A673 (cell line): ENCODE measurements around the gene MGLL. TPM values are rescaled to one million over a fixed set of nuclear protein-coding genes. Genes with fewer than 3 reads are reported as not detected.
A peak's percentile ranks its signal among the peaks of the same experiment; 100 is the strongest.

Experiments
- BruUV-seq: library from RNA; stranded (reverse); fragments of 400-500 nt; replicated peaks from 2 replicates; lab custom pipeline; 2021; lab: Mats Ljungman, UMichigan
- CTCF ChIA-PET: fragments of 300-600 bp; sonication (Branson Sonifier 250); formaldehyde crosslinking; loops from one replicate; lab custom pipeline; 2022; ENCODE audit warnings: antibody characterized with exemption; lab: Charles Lee
- POLR2A ChIA-PET: fragments of 300-600 bp; sonication (Branson Sonifier 250); formaldehyde crosslinking; loops from one replicate; lab custom pipeline; 2022; ENCODE audit warnings: antibody characterized with exemption; ENCODE audit not compliant: low non-redundant PET; lab: Charles Lee
- DNase-seq: peaks from one replicate; pipeline ENCODE4 v3.0.0-alpha.2; 2015; ENCODE audit warnings: low spot score
- H3K27ac ChIP-seq: fragments of 200-600 bp; sonication (generic); 2 replicates; pipeline ENCODE4 v1.5.1; 2016; ENCODE audit warnings: mixed run types, low read depth, mild to moderate bottlenecking, mixed read lengths, antibody characterized with exemption, low read length; ENCODE audit not compliant: poor library complexity, severe bottlenecking
- H3K27me3 ChIP-seq: fragments of 200-600 bp; sonication (generic); replicated peaks from 2 replicates; pipeline ENCODE4 v1.6.1; 2017; ENCODE audit warnings: mixed run types, low read depth, mild to moderate bottlenecking, mixed read lengths, antibody characterized with exemption, low read length; ENCODE audit not compliant: insufficient read depth, poor library complexity
- H3K36me3 ChIP-seq: fragments of 200-600 bp; sonication (generic); 2 replicates; pipeline ENCODE4 v1.6.1; 2016; ENCODE audit warnings: mixed run types, mild to moderate bottlenecking, mixed read lengths, antibody characterized with exemption, low read length; ENCODE audit not compliant: insufficient read depth, poor library complexity, severe bottlenecking
- H3K4me1 ChIP-seq: fragments of 200-600 bp; sonication (generic); 2 replicates; pipeline ENCODE4 v1.6.1; 2017; ENCODE audit warnings: mixed run types, mild to moderate bottlenecking, mixed read lengths, antibody characterized with exemption, low read length; ENCODE audit not compliant: insufficient read depth, poor library complexity, severe bottlenecking
- H3K4me3 ChIP-seq: fragments of 200-600 bp; sonication (generic); 2 replicates; pipeline ENCODE4 v1.5.1; 2016; ENCODE audit warnings: low read depth, mixed run types, mild to moderate bottlenecking, mixed read lengths, low read length; ENCODE audit not compliant: poor library complexity, severe bottlenecking
- H3K9me3 ChIP-seq: fragments of 200-600 bp; sonication (generic); 2 replicates; pipeline ENCODE4 v1.6.1; 2016; ENCODE audit warnings: mixed run types, low read depth, mild to moderate bottlenecking, mixed read lengths, antibody characterized with exemption, low read length; ENCODE audit not compliant: poor library complexity, severe bottlenecking
- EZH2 ChIP-seq: fragments of 200-600 bp; sonication (generic); IDR thresholded peaks from 2 replicates; pipeline ENCODE4 v1.6.1; 2017; ENCODE audit warnings: borderline replicate concordance, low read depth, mild to moderate bottlenecking, mixed read lengths, antibody characterized with exemption, low read length; ENCODE audit not compliant: poor library complexity, severe bottlenecking
- intact Hi-C: fragments of 100-400 bp; cut with micrococcal nuclease; formaldehyde crosslinking; loops from one replicate; pipeline ENCODE4 v1.10.0; 2022; ENCODE audit not compliant: unreplicated experiment
- total RNA-seq: library from RNA; stranded (reverse); gene quantifications from 2 replicates; pipeline ENCODE4 v1.2.3, GENCODE V29; 2021
- TF ChIP-seq, protein P1 (sequence below): fragments of 300-800, 200-600 bp; sonication (generic); conservative IDR thresholded peaks from 2 replicates; pipeline ENCODE4 v1.5.1; 2017; ENCODE audit warnings: low read depth, mild to moderate bottlenecking, antibody characterized with exemption, low read length, moderate library complexity, mixed read lengths

The MGLL gene
- total RNA-seq, 1 experiment from 2014 or later = 0.39 TPM

DNA sequence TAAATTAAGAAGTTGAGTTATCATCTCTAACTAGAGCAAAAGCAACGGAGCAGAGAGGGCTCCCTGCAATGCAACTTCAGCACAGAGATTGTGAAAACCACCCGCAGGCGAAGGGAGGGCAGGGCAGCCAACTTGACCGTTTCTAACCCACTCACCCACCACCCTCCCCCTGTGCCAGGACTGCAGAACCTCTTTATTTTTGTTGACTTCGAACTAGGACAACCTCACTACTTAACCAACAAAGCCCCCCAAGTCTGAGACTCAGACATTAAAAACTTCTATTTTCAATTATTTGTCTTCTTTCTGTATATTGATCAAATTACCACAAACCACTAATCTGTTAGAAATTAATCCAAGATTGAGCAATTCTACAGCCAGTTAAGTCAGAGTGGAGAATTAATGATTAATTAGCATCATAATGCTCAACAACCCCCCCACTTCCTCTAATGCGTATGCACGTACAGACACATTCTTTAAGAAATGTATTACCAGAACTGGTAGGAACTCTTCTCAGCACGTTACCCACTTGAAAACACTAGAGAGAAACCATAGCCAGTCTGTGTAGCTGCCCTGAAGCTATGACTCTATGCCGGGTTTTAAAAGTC is 2.0 kb downstream of the MGLL start:
- ChIA-PET CTCF (no interaction called here), POLR2A (no interaction called here)
- Histone ChIP-seq H3K9me3 (no peaks in the 10 kb centered on the region), H3K4me3 (no peak overlapping the region), H3K27me3 (peaks cover 27% of the 10 kb centered on the region), H3K4me1 (peaks cover 15% of the 10 kb centered on the region), H3K36me3 (no peaks in the 10 kb centered on the region), H3K27ac (no peak overlapping the region)
- BruUV-seq = no TSS peak
- intact Hi-C loops = no loop called here
- no peak for TF ChIP-seq EZH2
- TF ChIP-seq, protein P1, sequence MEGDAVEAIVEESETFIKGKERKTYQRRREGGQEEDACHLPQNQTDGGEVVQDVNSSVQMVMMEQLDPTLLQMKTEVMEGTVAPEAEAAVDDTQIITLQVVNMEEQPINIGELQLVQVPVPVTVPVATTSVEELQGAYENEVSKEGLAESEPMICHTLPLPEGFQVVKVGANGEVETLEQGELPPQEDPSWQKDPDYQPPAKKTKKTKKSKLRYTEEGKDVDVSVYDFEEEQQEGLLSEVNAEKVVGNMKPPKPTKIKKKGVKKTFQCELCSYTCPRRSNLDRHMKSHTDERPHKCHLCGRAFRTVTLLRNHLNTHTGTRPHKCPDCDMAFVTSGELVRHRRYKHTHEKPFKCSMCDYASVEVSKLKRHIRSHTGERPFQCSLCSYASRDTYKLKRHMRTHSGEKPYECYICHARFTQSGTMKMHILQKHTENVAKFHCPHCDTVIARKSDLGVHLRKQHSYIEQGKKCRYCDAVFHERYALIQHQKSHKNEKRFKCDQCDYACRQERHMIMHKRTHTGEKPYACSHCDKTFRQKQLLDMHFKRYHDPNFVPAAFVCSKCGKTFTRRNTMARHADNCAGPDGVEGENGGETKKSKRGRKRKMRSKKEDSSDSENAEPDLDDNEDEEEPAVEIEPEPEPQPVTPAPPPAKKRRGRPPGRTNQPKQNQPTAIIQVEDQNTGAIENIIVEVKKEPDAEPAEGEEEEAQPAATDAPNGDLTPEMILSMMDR = no peak
- peak; percentile 32 for DNase-seq

DNA sequence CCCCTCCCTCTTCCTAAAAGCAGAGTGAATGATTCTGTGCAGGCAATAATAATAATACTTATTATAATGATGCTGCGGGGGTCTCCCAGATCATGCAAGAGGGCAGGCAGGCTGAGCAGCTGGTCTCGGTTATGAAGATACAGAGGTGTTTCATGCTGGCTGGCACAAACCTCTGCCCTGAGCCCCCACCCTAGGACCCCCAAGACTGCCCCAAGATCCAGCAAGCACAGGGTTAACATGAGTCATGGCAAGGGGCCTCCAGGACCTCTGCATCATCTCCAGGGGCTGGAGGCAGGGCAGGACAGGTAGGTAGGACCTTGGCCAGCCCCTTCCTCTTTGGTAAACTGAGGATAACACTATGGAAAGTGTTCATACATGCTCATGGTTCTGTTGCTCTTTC is 2.7 kb downstream of the MGLL start:
- BruUV-seq = no TSS peak
- no peak overlapping the region for H3K4me3 ChIP-seq
- intact Hi-C loops = no loop called here
- TF ChIP-seq, protein P1 = no peak
- DNase-seq = no peak
- no peaks in the 10 kb centered on the region for H3K36me3 ChIP-seq
- no peak overlapping the region for H3K27ac ChIP-seq
- H3K4me1 ChIP-seq = peaks cover 15% of the 10 kb centered on the region
- ChIA-PET CTCF (no interaction called here), POLR2A (no interaction called here)
- peaks cover 29% of the 10 kb centered on the region for H3K27me3 ChIP-seq
- H3K9me3 ChIP-seq = no peaks in the 10 kb centered on the region

DNA sequence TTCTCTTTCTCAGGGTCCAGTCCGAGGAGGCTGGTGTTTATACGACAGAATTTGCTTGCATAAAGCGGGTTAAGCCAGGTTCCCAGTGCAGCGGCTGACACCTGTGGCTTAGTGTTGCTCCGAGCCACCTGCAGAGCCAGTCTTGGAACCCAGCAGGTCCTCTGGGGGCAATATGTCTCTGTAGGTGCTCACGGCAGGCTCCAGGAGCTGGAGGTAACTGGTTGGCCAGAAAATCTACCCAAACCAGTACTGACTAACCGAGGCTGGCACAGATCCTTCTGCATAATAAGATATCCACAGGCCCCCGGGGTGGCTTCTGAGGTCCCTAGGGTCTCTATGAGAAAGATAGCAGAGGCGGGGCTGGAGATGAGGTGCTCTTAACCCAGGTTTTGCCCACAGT is 3.2 kb downstream of the MGLL start:
- DNase-seq = no peak
- POLR2A ChIA-PET = no interaction called here
- no TSS peak for BruUV-seq
- intact Hi-C loops = no loop called here
- Histone ChIP-seq H3K36me3 (no peaks in the 10 kb centered on the region), H3K4me3 (no peak overlapping the region), H3K27ac (no peak overlapping the region), H3K27me3 (peaks cover 30% of the 10 kb centered on the region), H3K4me1 (peaks cover 15% of the 10 kb centered on the region), H3K9me3 (no peaks in the 10 kb centered on the region)
- CTCF ChIA-PET = no interaction called here
- TF ChIP-seq, protein P1 = no peak
- no peak for TF ChIP-seq EZH2
